HepG2 (cell line): ENCODE data around the gene HINT1. TPM values are rescaled to one million over a fixed set of nuclear protein-coding genes. Genes with fewer than 3 reads are reported as not detected.

Source experiments
- ASH2L ChIP-seq: fragments of 300-600, 200-600 bp; sonication (generic); IDR thresholded peaks from 2 replicates; pipeline ENCODE4 v1.7.0; 2017; ENCODE audit warnings: low read depth, mild to moderate bottlenecking, moderate library complexity, mixed read lengths, low read length; ENCODE audit not compliant: insufficient read length
- BRF2 ChIP-seq: sonication (generic); formaldehyde crosslinking; IDR thresholded peaks from 2 replicates; pipeline ENCODE4 v1.8.1; 2022; ENCODE audit warnings: mild to moderate bottlenecking, missing genetic modification reagents
- FOXK2 ChIP-seq: fragments of 450-650 bp; IDR thresholded peaks from 2 replicates; pipeline ENCODE4 v1.6.1; 2016
- GFI1 ChIP-seq: sonication (generic); formaldehyde crosslinking; IDR thresholded peaks from 2 replicates; pipeline ENCODE4 v1.5.0; 2020; ENCODE audit warnings: missing genetic modification reagents, mild to moderate bottlenecking, borderline replicate concordance
- ISX ChIP-seq: sonication (generic); formaldehyde crosslinking; conservative IDR thresholded peaks from 2 replicates; pipeline ENCODE4 v1.5.0; 2020; ENCODE audit warnings: missing genetic modification reagents
- RELA ChIP-seq: sonication (generic); formaldehyde crosslinking; IDR thresholded peaks from 2 replicates; pipeline ENCODE4 v1.4.0; 2020; ENCODE audit warnings: missing genetic modification reagents
- TFE3 ChIP-seq: IDR thresholded peaks from 2 replicates; pipeline ENCODE4 v1.6.1; 2016
- ZFP90 ChIP-seq: sonication (generic); formaldehyde crosslinking; IDR thresholded peaks from 2 replicates; pipeline ENCODE4 v1.8.0; 2022; ENCODE audit warnings: missing genetic modification reagents, mild to moderate bottlenecking, inconsistent platforms, borderline replicate concordance
- ZNF138 ChIP-seq: sonication (generic); formaldehyde crosslinking; IDR thresholded peaks from 2 replicates; pipeline ENCODE4 v1.5.0; 2020; ENCODE audit warnings: mild to moderate bottlenecking, low read depth, missing genetic modification reagents
- ZNF224 ChIP-seq: sonication (generic); formaldehyde crosslinking; IDR thresholded peaks from 2 replicates; pipeline ENCODE4 v1.5.0; 2020; ENCODE audit warnings: mild to moderate bottlenecking, missing genetic modification reagents
- ZNF570 ChIP-seq: sonication (generic); formaldehyde crosslinking; IDR thresholded peaks from 2 replicates; pipeline ENCODE4 v1.4.0; 2020; ENCODE audit warnings: mild to moderate bottlenecking, missing genetic modification reagents, borderline replicate concordance
- ZNF619 ChIP-seq: sonication (generic); formaldehyde crosslinking; IDR thresholded peaks from 2 replicates; pipeline ENCODE4 v1.4.0; 2020; ENCODE audit warnings: mild to moderate bottlenecking, missing genetic modification reagents
- ZNF773 ChIP-seq: sonication (generic); formaldehyde crosslinking; IDR thresholded peaks from 2 replicates; pipeline ENCODE4 v1.4.0; 2020; ENCODE audit warnings: missing genetic modification reagents, borderline replicate concordance
- polyA plus RNA-seq, 8 experiments: library from polyadenylated mRNA; depleted of rRNA in 3 of 8; stranded (reverse) in 7 of 8; unstranded in 1 of 8; fragments of >200 nt; fragmentation: Illumina TruSeq in 4 of 8; extraction: Trizol in 4 of 8; gene quantifications; 2 replicates each; pipeline versions ENCODE4 v1.2.1 to v1.2.3, GENCODE V29; 2011 to 2016; ENCODE audit warnings: low read depth in 4 of 8, missing spikeins in 1 of 8, mixed read lengths in 1 of 8; ENCODE audit not compliant: insufficient read depth in 1 of 8
- total RNA-seq, 5 experiments: library from RNA; depleted of rRNA; stranded (reverse); fragments of >200 nt; fragmentation: Illumina TruSeq; extraction: Trizol; gene quantifications; 2 replicates each; pipeline ENCODE4 v1.2.3, GENCODE V29; 2016; ENCODE audit warnings: low read depth in 1 of 5
- TF ChIP-seq, protein P1 (sequence below): sonication (generic); formaldehyde crosslinking; conservative IDR thresholded peaks from 2 replicates; pipeline ENCODE4 v1.4.0; 2020; ENCODE audit warnings: mild to moderate bottlenecking, missing genetic modification reagents, moderate library complexity
- TF ChIP-seq, protein P2 (sequence below): sonication (generic); formaldehyde crosslinking; IDR thresholded peaks from 2 replicates; pipeline ENCODE4 v1.4.0; 2020; ENCODE audit warnings: missing genetic modification reagents
- TF ChIP-seq, protein P3 (sequence below): sonication (generic); formaldehyde crosslinking; conservative IDR thresholded peaks from 2 replicates; pipeline ENCODE4 v1.4.0; 2020; ENCODE audit warnings: missing genetic modification reagents

The HINT1 gene
- total and polyA plus RNA-seq, 2 of the 13 experiments (the other 11 are each of a cell fraction or from before 2014, with no cell fraction given) = 428 to 997 TPM

DNA sequence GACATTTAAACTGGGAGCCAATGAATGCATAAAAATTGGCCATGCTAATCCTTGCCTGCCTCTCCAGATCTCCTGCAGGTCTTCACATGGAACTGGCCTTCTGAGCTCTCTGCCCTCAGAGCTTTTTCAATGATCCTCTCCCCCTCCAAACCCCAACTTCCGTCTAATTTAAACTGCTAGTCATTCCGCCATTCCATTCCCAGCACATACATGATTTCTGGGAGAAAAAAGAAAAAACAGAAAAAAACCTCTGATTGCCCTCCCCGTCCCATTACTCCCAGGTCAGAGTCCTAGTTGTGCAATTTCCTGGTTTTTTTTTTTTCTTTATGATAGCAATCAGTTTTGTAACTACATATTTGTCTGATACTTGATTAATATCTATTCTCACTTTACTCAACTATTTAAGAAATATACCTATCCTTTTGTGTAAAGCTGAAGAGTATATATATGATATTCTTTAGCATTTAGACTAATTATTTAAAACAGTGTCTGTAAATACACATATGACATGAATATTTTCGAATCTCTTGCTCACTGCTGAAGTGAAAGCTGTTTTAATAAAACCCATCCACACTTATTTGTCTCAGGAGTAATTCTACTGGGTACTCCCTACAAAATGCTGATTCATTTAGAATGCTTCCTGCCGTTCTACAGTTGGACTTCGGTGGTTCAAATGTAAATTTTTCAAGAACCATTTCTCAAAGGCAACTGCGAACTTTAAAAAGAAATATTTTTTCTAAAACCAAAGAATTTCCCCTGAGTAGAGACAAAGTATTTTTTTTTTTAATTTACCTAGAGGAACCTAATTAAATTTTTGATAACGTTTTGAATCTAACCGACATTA is 1.6 kb downstream of the HINT1 start (continued):
- TF ChIP-seq ZNF773 (CRISPR knock-in tag) = no peak
- TF ChIP-seq, protein P1, sequence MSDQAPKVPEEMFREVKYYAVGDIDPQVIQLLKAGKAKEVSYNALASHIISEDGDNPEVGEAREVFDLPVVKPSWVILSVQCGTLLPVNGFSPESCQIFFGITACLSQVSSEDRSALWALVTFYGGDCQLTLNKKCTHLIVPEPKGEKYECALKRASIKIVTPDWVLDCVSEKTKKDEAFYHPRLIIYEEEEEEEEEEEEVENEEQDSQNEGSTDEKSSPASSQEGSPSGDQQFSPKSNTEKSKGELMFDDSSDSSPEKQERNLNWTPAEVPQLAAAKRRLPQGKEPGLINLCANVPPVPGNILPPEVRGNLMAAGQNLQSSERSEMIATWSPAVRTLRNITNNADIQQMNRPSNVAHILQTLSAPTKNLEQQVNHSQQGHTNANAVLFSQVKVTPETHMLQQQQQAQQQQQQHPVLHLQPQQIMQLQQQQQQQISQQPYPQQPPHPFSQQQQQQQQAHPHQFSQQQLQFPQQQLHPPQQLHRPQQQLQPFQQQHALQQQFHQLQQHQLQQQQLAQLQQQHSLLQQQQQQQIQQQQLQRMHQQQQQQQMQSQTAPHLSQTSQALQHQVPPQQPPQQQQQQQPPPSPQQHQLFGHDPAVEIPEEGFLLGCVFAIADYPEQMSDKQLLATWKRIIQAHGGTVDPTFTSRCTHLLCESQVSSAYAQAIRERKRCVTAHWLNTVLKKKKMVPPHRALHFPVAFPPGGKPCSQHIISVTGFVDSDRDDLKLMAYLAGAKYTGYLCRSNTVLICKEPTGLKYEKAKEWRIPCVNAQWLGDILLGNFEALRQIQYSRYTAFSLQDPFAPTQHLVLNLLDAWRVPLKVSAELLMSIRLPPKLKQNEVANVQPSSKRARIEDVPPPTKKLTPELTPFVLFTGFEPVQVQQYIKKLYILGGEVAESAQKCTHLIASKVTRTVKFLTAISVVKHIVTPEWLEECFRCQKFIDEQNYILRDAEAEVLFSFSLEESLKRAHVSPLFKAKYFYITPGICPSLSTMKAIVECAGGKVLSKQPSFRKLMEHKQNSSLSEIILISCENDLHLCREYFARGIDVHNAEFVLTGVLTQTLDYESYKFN (CRISPR knock-in tag) = peak; percentile 77
- no peak for TF ChIP-seq GFI1 (CRISPR knock-in tag)
- TF ChIP-seq ISX (CRISPR knock-in tag) = no peak
- no peak for TF ChIP-seq BRF2 (CRISPR knock-in tag)
- TF ChIP-seq ASH2L = no peak
- TF ChIP-seq FOXK2 = no peak
- TF ChIP-seq, protein P2, sequence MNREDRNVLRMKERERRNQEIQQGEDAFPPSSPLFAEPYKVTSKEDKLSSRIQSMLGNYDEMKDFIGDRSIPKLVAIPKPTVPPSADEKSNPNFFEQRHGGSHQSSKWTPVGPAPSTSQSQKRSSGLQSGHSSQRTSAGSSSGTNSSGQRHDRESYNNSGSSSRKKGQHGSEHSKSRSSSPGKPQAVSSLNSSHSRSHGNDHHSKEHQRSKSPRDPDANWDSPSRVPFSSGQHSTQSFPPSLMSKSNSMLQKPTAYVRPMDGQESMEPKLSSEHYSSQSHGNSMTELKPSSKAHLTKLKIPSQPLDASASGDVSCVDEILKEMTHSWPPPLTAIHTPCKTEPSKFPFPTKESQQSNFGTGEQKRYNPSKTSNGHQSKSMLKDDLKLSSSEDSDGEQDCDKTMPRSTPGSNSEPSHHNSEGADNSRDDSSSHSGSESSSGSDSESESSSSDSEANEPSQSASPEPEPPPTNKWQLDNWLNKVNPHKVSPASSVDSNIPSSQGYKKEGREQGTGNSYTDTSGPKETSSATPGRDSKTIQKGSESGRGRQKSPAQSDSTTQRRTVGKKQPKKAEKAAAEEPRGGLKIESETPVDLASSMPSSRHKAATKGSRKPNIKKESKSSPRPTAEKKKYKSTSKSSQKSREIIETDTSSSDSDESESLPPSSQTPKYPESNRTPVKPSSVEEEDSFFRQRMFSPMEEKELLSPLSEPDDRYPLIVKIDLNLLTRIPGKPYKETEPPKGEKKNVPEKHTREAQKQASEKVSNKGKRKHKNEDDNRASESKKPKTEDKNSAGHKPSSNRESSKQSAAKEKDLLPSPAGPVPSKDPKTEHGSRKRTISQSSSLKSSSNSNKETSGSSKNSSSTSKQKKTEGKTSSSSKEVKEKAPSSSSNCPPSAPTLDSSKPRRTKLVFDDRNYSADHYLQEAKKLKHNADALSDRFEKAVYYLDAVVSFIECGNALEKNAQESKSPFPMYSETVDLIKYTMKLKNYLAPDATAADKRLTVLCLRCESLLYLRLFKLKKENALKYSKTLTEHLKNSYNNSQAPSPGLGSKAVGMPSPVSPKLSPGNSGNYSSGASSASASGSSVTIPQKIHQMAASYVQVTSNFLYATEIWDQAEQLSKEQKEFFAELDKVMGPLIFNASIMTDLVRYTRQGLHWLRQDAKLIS (CRISPR knock-in tag) = no peak
- TF ChIP-seq ZNF138 = no peak
- no peak for TF ChIP-seq ZNF570 (CRISPR knock-in tag)
- TF ChIP-seq ZNF224 (CRISPR knock-in tag) = no peak
- TF ChIP-seq, protein P3, sequence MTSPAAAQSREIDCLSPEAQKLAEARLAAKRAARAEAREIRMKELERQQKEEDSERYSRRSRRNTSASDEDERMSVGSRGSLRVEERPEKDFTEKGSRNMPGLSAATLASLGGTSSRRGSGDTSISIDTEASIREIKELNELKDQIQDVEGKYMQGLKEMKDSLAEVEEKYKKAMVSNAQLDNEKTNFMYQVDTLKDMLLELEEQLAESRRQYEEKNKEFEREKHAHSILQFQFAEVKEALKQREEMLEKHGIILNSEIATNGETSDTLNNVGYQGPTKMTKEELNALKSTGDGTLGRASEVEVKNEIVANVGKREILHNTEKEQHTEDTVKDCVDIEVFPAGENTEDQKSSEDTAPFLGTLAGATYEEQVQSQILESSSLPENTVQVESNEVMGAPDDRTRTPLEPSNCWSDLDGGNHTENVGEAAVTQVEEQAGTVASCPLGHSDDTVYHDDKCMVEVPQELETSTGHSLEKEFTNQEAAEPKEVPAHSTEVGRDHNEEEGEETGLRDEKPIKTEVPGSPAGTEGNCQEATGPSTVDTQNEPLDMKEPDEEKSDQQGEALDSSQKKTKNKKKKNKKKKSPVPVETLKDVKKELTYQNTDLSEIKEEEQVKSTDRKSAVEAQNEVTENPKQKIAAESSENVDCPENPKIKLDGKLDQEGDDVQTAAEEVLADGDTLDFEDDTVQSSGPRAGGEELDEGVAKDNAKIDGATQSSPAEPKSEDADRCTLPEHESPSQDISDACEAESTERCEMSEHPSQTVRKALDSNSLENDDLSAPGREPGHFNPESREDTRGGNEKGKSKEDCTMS = no peak
- 0 out of 2 replicates have a peak, but pooled peaks have one; percentile 32 for TF ChIP-seq TFE3 (CRISPR knock-in tag)
- no peak for TF ChIP-seq RELA (CRISPR knock-in tag)
- no peak for TF ChIP-seq ZNF619
- no peak for TF ChIP-seq ZFP90 (CRISPR knock-in tag)
